HepG2 (cell line): ENCODE measurements around the gene EHD4. TPM values are rescaled to one million over a fixed set of nuclear protein-coding genes. Genes with fewer than 3 reads are reported as not detected.
A peak's percentile ranks its signal among the peaks of the same experiment; 100 is the strongest.

Experiments used
- ARNTL ChIP-seq: sonication (generic); formaldehyde crosslinking; IDR thresholded peaks from 2 replicates; pipeline ENCODE4 v1.4.0; 2020; ENCODE audit warnings: mild to moderate bottlenecking, missing genetic modification reagents
- ATF1 ChIP-seq: IDR thresholded peaks from 2 replicates; pipeline ENCODE4 v1.6.1; 2016; ENCODE audit warnings: mild to moderate bottlenecking, control low read depth
- ELF1 ChIP-seq: sonication (generic); formaldehyde crosslinking; IDR thresholded peaks from 2 replicates; pipeline ENCODE4 v1.4.0; 2020; ENCODE audit warnings: missing genetic modification reagents
- ESRRA ChIP-seq: sonication (generic); formaldehyde crosslinking; IDR thresholded peaks from 2 replicates; pipeline ENCODE4 v1.5.1; 2020; ENCODE audit warnings: mild to moderate bottlenecking, low read depth, missing genetic modification reagents
- ETV5 ChIP-seq: IDR thresholded peaks from 2 replicates; pipeline ENCODE4 v1.6.1; 2018; ENCODE audit warnings: missing biosample characterization, missing genetic modification reagents, inconsistent platforms, borderline replicate concordance
- GABPA ChIP-seq, 2 experiments: IDR thresholded peaks; 2 replicates each; pipeline ENCODE4 v1.6.1; 2011 to 2016; ENCODE audit warnings: low read depth in 2 of 2, low read length in 1 of 2, missing biosample characterization in 1 of 2, missing genetic modification characterization in 1 of 2
- HNRNPL ChIP-seq: fragments of 200-400 bp; formaldehyde crosslinking; IDR thresholded peaks from 2 replicates; pipeline ENCODE4 v1.6.1; 2017; ENCODE audit warnings: mild to moderate bottlenecking, low read depth, low read length
- HOXA7 ChIP-seq: sonication (generic); formaldehyde crosslinking; IDR thresholded peaks from 2 replicates; pipeline ENCODE4 v1.8.1; 2022; ENCODE audit warnings: mild to moderate bottlenecking, missing genetic modification reagents, moderate library complexity
- MIXL1 ChIP-seq: IDR thresholded peaks from 2 replicates; pipeline ENCODE4 v1.6.1; 2016
- NR2F6 ChIP-seq, 2 experiments: IDR thresholded peaks; 2 replicates each; pipeline ENCODE4 v1.6.1; 2016; ENCODE audit warnings: antibody characterized with exemption in 1 of 2, mild to moderate bottlenecking in 1 of 2
- RXRB ChIP-seq: IDR thresholded peaks from 2 replicates; pipeline ENCODE4 v1.6.1; 2016; ENCODE audit warnings: borderline replicate concordance, missing genetic modification reagents, missing compliant biosample characterization
- SOX5 ChIP-seq: IDR thresholded peaks from 2 replicates; pipeline ENCODE4 v1.6.1; 2016; ENCODE audit warnings: borderline replicate concordance
- STAG1 ChIP-seq: sonication (generic); formaldehyde crosslinking; IDR thresholded peaks from 2 replicates; pipeline ENCODE4 v1.4.0; 2020; ENCODE audit warnings: missing genetic modification reagents
- TBL1XR1 ChIP-seq: fragments of 150-350 bp; IDR thresholded peaks from 2 replicates; pipeline ENCODE4 v1.6.1; 2014; ENCODE audit warnings: borderline replicate concordance, low read length; ENCODE audit not compliant: partially characterized antibody
- TBX2 ChIP-seq: sonication (generic); formaldehyde crosslinking; IDR thresholded peaks from 2 replicates; pipeline ENCODE4 v1.5.0; 2020; ENCODE audit warnings: missing genetic modification reagents, mild to moderate bottlenecking, borderline replicate concordance
- ZFX ChIP-seq: sonication (generic); formaldehyde crosslinking; IDR thresholded peaks from 2 replicates; pipeline ENCODE4 v1.4.0; 2020; ENCODE audit warnings: mild to moderate bottlenecking, low read depth, missing genetic modification reagents, moderate library complexity
- ZNF138 ChIP-seq: sonication (generic); formaldehyde crosslinking; IDR thresholded peaks from 2 replicates; pipeline ENCODE4 v1.5.0; 2020; ENCODE audit warnings: mild to moderate bottlenecking, low read depth, missing genetic modification reagents
- ZNF160 ChIP-seq: sonication (generic); formaldehyde crosslinking; IDR thresholded peaks from 2 replicates; pipeline ENCODE4 v1.8.0; 2022; ENCODE audit warnings: mild to moderate bottlenecking, inconsistent platforms, missing genetic modification reagents
- ZNF292 ChIP-seq: sonication (generic); formaldehyde crosslinking; IDR thresholded peaks from 2 replicates; pipeline ENCODE4 v1.8.1; 2022; ENCODE audit warnings: mild to moderate bottlenecking, low read depth, missing genetic modification reagents, borderline replicate concordance
- ZSCAN22 ChIP-seq: sonication (generic); formaldehyde crosslinking; IDR thresholded peaks from 2 replicates; pipeline ENCODE4 v1.4.0; 2020; ENCODE audit warnings: mild to moderate bottlenecking, missing genetic modification reagents
- polyA plus RNA-seq, 8 experiments: library from polyadenylated mRNA; depleted of rRNA in 3 of 8; stranded (reverse) in 7 of 8; unstranded in 1 of 8; fragments of >200 nt; fragmentation: Illumina TruSeq in 4 of 8; extraction: Trizol in 4 of 8; gene quantifications; 2 replicates each; pipeline versions ENCODE4 v1.2.1 to v1.2.3, GENCODE V29; 2011 to 2016; ENCODE audit warnings: low read depth in 4 of 8, missing spikeins in 1 of 8, mixed read lengths in 1 of 8; ENCODE audit not compliant: insufficient read depth in 1 of 8
- total RNA-seq, 5 experiments: library from RNA; depleted of rRNA; stranded (reverse); fragments of >200 nt; fragmentation: Illumina TruSeq; extraction: Trizol; gene quantifications; 2 replicates each; pipeline ENCODE4 v1.2.3, GENCODE V29; 2016; ENCODE audit warnings: low read depth in 1 of 5
- TF ChIP-seq, protein P1 (sequence below): sonication (generic); formaldehyde crosslinking; conservative IDR thresholded peaks from 2 replicates; pipeline ENCODE4 v1.4.0; 2020; ENCODE audit warnings: missing genetic modification reagents
- TF ChIP-seq, protein P2 (sequence below): sonication (generic); formaldehyde crosslinking; IDR thresholded peaks from 2 replicates; pipeline ENCODE4 v1.5.1; 2020; ENCODE audit warnings: mild to moderate bottlenecking, missing genetic modification reagents, moderate library complexity

Gene EHD4
- total and polyA plus RNA-seq, 2 of the 13 experiments (the other 11 are each of a cell fraction or from before 2014, with no cell fraction given), result 3.1 to 4.8 TPM

DNA sequence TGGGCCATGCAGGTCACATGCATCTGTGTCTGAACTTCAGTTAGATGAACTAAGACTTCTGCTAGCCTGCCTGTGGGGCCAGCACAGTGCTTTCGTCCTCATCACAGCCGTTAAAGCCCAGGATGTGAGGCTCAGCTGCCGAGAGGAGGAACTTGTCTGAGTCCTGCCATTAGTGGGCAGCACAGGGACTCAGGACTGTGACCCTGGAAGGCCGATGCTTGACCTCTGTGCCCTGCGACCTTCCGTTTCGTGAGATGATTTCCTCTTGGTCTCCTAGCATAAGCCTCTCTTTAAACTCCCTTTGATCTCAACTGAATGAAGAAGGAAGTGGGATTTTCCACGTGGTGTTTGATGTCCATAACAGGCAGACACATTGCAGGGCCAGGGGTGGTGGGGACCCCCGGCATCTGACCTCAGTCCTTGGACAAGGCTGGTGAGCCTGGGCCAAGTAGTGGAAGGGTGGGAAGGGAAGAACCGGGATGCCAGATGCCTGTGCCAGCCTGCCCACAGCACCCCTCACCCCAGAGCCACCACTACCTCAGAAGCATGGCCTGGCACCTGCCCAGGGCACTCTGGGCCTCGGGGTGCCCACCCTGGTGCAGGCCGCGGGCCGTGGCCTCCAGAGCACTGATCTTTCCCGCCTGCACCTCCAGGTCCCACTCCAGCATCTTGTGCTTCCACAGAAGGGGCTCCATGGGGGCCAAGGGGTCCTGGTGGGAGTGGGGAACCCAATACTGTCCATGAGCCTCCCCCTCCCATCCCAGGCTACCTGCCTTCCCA, 112.1 kb downstream of the EHD4 start (continued):
- TF ChIP-seq ATF1 (no peak), ZSCAN22 (CRISPR knock-in tag) (no peak), ZFX (CRISPR knock-in tag) (peak; percentile 40; the same call in 1 of the 2 replicates), ELF1 (CRISPR knock-in tag) (0 out of 2 replicates have a peak, but pooled peaks have one; percentile 22), ZNF292 (no peak), RXRB (CRISPR knock-in tag) (peak; percentile 31; the same call in 1 of the 2 replicates), HOXA7 (CRISPR knock-in tag) (no peak), TBL1XR1 (no peak), ZNF138 (CRISPR knock-in tag) (no peak), SOX5 (CRISPR knock-in tag) (no peak), TBX2 (CRISPR knock-in tag) (0 out of 2 replicates have a peak, but pooled peaks have one; percentile 15), ETV5 (peak; percentile 71; the same call in 1 of the 2 replicates), NR2F6 (IDR thresholded peaks at IDR 0.05) (peak; percentile 97), NR2F6 (CRISPR knock-in tag; IDR thresholded peaks at IDR 0.05) (peak; percentile 98), HNRNPL (0 out of 2 replicates have a peak, but pooled peaks have one; percentile 50), GABPA (IDR thresholded peaks at IDR 0.05; ENCODE audit: low read depth, low read length) (no peak), GABPA (CRISPR knock-in tag; IDR thresholded peaks at IDR 0.05; ENCODE audit: low read depth) (0 out of 2 replicates have a peak, but pooled peaks have one; percentile 44), MIXL1 (CRISPR knock-in tag) (no peak), STAG1 (CRISPR knock-in tag) (peak; percentile 47), ESRRA (CRISPR knock-in tag) (peak; percentile 66), ZNF160 (CRISPR knock-in tag) (no peak), ARNTL (CRISPR knock-in tag) (no peak)
- TF ChIP-seq, protein P1, sequence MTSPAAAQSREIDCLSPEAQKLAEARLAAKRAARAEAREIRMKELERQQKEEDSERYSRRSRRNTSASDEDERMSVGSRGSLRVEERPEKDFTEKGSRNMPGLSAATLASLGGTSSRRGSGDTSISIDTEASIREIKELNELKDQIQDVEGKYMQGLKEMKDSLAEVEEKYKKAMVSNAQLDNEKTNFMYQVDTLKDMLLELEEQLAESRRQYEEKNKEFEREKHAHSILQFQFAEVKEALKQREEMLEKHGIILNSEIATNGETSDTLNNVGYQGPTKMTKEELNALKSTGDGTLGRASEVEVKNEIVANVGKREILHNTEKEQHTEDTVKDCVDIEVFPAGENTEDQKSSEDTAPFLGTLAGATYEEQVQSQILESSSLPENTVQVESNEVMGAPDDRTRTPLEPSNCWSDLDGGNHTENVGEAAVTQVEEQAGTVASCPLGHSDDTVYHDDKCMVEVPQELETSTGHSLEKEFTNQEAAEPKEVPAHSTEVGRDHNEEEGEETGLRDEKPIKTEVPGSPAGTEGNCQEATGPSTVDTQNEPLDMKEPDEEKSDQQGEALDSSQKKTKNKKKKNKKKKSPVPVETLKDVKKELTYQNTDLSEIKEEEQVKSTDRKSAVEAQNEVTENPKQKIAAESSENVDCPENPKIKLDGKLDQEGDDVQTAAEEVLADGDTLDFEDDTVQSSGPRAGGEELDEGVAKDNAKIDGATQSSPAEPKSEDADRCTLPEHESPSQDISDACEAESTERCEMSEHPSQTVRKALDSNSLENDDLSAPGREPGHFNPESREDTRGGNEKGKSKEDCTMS, result no peak
- TF ChIP-seq, protein P2, sequence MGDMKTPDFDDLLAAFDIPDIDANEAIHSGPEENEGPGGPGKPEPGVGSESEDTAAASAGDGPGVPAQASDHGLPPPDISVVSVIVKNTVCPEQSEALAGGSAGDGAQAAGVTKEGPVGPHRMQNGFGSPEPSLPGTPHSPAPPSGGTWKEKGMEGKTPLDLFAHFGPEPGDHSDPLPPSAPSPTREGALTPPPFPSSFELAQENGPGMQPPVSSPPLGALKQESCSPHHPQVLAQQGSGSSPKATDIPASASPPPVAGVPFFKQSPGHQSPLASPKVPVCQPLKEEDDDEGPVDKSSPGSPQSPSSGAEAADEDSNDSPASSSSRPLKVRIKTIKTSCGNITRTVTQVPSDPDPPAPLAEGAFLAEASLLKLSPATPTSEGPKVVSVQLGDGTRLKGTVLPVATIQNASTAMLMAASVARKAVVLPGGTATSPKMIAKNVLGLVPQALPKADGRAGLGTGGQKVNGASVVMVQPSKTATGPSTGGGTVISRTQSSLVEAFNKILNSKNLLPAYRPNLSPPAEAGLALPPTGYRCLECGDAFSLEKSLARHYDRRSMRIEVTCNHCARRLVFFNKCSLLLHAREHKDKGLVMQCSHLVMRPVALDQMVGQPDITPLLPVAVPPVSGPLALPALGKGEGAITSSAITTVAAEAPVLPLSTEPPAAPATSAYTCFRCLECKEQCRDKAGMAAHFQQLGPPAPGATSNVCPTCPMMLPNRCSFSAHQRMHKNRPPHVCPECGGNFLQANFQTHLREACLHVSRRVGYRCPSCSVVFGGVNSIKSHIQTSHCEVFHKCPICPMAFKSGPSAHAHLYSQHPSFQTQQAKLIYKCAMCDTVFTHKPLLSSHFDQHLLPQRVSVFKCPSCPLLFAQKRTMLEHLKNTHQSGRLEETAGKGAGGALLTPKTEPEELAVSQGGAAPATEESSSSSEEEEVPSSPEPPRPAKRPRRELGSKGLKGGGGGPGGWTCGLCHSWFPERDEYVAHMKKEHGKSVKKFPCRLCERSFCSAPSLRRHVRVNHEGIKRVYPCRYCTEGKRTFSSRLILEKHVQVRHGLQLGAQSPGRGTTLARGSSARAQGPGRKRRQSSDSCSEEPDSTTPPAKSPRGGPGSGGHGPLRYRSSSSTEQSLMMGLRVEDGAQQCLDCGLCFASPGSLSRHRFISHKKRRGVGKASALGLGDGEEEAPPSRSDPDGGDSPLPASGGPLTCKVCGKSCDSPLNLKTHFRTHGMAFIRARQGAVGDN, result peak; percentile 45
